Ectodermal cell (in vitro differentiated cells): ENCODE results near the gene MIOX.

Experiments used
- H3K27ac ChIP-seq: 2 replicates; pipeline ENCODE4 v1.7.0; 2013; ENCODE audit warnings: mild to moderate bottlenecking, low read depth, low read length; ENCODE audit not compliant: insufficient read depth, poor library complexity, severe bottlenecking
- H3K27me3 ChIP-seq: 2 replicates; pipeline ENCODE4 v1.7.0; 2013; ENCODE audit warnings: mild to moderate bottlenecking, low read length; ENCODE audit not compliant: insufficient read depth, control insufficient read depth, poor library complexity, severe bottlenecking
- H3K36me3 ChIP-seq: one replicate; pipeline ENCODE4 v1.7.0; 2013; ENCODE audit warnings: low read length; ENCODE audit not compliant: control insufficient read depth, insufficient read depth
- H3K4me1 ChIP-seq: one replicate; pipeline ENCODE4 v1.7.0; 2013; ENCODE audit warnings: low read length; ENCODE audit not compliant: control insufficient read depth, insufficient read depth
- H3K4me3 ChIP-seq: 2 replicates; pipeline ENCODE4 v1.7.0; 2013; ENCODE audit warnings: low read depth, low read length, control low read depth; ENCODE audit not compliant: insufficient read depth
- H3K9me3 ChIP-seq: 2 replicates; pipeline ENCODE4 v1.7.0; 2013; ENCODE audit warnings: mild to moderate bottlenecking, low read length, moderate library complexity; ENCODE audit not compliant: control insufficient read depth
- WGBS, 2 experiments: methylation state at CpG; one replicate each; pipeline ENCODE4 v1.1.7; 2013; ENCODE audit warnings: missing lambda C conversion rate in 2 of 2; 5-methylcytosine and 5-hydroxymethylcytosine counted together

The MIOX gene

DNA sequence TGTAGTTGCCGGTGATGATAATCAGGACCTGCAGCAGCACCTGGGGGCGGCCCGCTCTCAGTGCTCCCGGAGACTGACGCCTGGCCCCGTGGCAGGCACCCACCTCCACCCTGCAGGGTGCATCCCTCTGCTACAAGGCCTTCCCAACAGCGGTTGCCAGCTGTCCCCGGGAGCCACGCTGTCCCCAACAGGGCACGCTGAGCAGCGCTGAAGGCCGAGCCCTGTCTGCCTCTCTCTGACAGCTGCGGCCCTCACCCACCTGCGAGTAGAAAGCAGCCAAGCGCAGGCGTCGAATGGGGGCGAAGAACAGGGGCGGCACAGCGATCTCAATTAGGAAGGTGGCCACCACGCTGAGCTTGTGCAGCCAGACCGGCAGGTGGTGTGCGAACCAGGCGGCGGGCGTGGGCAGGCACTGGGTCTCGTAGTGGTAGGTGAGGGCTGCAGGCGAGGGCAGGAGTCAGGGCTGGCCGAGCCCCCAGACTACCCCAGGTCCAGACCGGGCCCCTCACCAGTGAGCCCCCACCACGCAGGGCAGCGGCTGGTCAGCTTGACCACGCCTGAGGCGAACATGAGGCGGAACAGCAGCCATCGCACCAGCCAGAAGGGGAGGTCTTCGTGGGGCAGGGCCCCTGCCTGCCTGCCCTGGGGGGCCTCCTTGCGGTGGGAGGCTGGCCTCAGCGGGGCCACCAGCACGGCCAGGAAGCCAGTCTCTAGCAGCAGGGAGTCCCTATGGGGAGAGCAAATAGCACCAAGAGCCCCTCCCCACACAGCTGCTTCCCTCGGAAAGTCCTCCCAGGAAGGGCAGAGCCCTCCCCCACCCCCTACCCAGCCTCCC, 19.3 kb downstream of the MIOX start:
- H3K9me3 ChIP-seq = no peaks in the 10 kb centered on the region
- no peak overlapping the region for H3K27ac ChIP-seq
- H3K36me3 ChIP-seq = peaks cover 4% of the 10 kb centered on the region
- H3K4me3 ChIP-seq = no peak overlapping the region
- WGBS, 2 experiments = 88 to 89% methylated on average over 41 of the region's 41 CpGs
- peaks cover 9% of the 10 kb centered on the region for H3K4me1 ChIP-seq
- H3K27me3 ChIP-seq = no peaks in the 10 kb centered on the region

DNA sequence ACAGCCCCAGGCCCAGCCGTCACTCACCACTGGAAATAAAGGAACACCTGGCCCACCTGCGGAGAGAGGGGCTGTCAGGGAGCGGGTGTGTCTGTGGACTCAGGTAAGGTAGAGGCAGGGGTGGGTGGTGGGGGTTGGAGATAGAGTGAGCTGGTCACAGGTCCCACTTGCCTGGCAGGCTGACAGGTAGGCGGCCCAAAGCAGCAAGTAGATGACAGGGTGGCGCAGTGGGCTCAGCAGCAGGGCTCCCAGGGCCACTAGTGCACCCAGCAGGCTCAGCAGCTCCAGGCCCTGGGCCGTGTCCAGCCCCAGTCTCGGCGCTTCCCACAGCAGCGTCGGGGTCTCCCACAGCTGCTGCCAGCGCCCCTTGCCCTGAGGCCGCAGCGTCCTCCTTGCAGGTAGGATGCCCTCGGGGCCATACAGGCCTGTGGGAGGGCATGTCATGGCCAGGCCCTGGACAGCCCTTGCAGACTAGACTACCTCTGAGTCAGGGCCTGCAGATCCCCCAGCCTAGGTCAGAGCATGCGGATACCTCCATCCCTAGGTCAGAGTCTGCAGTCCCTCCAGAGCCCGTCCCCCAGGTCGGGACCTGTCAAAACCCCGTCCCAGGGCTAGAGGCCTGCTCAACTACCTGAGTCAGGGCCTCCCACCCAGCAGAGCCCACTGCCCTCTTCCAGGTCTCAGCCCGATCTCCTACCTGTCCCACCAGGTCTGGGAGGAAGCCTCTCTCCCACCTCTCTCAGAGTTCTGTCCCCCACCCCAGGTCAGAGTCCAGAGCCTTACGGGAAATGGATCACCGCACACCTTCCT, 20.2 kb downstream of the MIOX start:
- peak overlapping the region; percentile 95 for H3K4me3 ChIP-seq
- 39 to 45% methylated on average over 21 of the region's 21 CpGs for WGBS, 2 experiments
- H3K36me3 ChIP-seq = peaks cover 4% of the 10 kb centered on the region
- H3K27me3 ChIP-seq = no peaks in the 10 kb centered on the region
- H3K9me3 ChIP-seq = no peaks in the 10 kb centered on the region
- no peak overlapping the region for H3K27ac ChIP-seq
- H3K4me1 ChIP-seq = peaks cover 9% of the 10 kb centered on the region

DNA sequence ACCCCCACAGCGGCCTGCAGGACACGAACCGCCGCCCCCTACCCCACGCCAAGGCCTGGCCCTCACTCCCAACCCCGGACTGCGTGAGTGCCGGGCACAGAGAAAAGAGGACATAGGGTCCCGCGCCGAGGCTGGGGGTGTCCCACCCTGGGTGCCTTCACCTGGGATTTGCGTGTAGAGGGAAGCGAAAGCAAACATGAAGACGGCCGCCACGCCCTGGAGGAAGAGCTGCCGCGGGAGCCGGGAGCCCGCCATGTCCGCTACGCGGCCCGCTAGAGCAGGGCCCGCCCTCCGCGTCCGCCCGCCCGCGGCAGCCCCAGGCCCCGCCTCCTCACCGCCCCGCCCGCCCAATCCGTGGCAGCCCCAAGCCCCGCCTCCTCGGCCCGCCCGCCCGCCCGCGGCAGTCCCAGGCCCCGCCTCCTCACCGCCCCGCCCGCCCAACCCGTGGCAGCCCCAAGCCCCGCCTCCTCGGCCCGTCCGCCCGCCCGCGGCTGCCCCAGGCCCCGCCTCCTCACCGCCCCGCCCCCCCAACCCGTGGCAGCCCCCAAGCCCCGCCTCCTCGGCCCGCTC, 20.8 kb downstream of the MIOX start, which contains the start of gene LMF2:
Gene LMF2 (minus strand): TSS at position 282 of the 570 bp plus-strand sequence. CDS start 27 bp downstream, at position 255.
- Histone ChIP-seq H3K9me3 (no peaks in the 10 kb centered on the region), H3K27ac (peak within 1 kb of the TSS; percentile 93), H3K36me3 (peaks cover 4% of the 10 kb centered on the region), H3K27me3 (no peaks in the 10 kb centered on the region), H3K4me1 (peaks cover 9% of the 10 kb centered on the region), H3K4me3 (peak within 1 kb of the TSS; percentile 95)
- 0% methylated on average over 46 to 62 of the region's 62 CpGs for WGBS, 2 experiments

GRCh38 chr22:50507991-50508884, 21.6 kb downstream of the MIOX start, which contains the start of gene NCAPH2:
Gene NCAPH2, plus strand, starts transcription at chr22:50508224. Its CDS starts 114 bp downstream, at chr22:50508338.
- Histone ChIP-seq H3K4me1 (peaks cover 9% of the 10 kb centered on the region), H3K27ac (peak within 1 kb of the TSS; percentile 93), H3K27me3 (no peaks in the 10 kb centered on the region), H3K4me3 (peak within 1 kb of the TSS; percentile 95), H3K36me3 (peaks cover 4% of the 10 kb centered on the region), H3K9me3 (no peaks in the 10 kb centered on the region)
- 1% methylated on average over 70 to 76 of the region's 76 CpGs for WGBS, 2 experiments

DNA sequence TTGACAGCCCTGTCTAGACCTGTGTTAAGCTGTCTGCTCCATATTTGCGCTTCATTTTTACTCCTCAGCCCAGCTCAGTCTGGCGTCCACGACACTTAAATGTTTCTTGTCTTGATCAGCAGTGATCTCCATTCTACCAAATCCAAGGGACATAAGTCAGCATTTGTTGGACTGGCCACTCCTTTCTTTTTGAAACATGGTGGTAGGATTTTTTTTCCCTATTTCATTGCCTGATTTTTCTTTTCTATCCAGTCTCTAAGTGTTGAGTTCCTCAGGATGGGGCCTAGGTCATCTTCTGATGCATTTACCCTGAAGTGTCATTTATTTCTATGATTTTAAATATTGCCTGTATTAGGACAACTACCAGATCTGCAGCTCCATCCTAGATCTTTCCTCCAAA, 22.2 kb downstream of the MIOX start:
- H3K9me3 ChIP-seq = no peaks in the 10 kb centered on the region
- no peaks in the 10 kb centered on the region for H3K27me3 ChIP-seq
- peaks cover 4% of the 10 kb centered on the region for H3K36me3 ChIP-seq
- WGBS, 2 experiments = 50 to 65% methylated on average over 3 of the region's 3 CpGs
- peak overlapping the region; percentile 83 for H3K4me3 ChIP-seq
- H3K4me1 ChIP-seq = peaks cover 9% of the 10 kb centered on the region
- no peak overlapping the region for H3K27ac ChIP-seq

DNA sequence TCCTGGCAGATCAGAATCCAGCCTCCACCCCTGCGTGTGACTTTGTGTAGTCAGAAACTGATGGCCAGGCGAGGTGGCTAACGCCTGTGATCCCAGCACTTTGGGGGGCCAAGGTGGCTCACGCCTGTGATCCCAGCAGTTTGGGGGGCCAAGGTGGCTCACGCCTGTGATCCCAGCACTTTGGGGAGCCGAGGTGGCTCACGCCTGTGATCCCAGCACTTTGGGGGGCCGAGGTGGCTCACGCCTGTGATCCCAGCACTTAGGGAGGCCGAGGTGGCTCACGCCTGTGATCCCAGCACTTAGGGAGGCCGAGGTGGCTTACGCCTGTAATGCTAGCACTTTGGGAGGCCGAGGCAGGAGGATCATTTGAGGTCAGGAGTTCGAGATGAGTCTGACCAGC, 26.5 kb downstream of the MIOX start:
- Histone ChIP-seq H3K4me1 (peaks cover 9% of the 10 kb centered on the region), H3K9me3 (no peaks in the 10 kb centered on the region), H3K4me3 (no peak overlapping the region), H3K27ac (no peak overlapping the region), H3K27me3 (no peaks in the 10 kb centered on the region), H3K36me3 (peaks cover 10% of the 10 kb centered on the region)
- 95% methylated on average over 15 of the region's 15 CpGs for WGBS, 2 experiments

GRCh38 chr22:50516068-50516467, 29.4 kb downstream of the MIOX start:
- Histone ChIP-seq H3K27ac (no peak overlapping the region), H3K9me3 (no peaks in the 10 kb centered on the region), H3K36me3 (peaks cover 24% of the 10 kb centered on the region), H3K27me3 (no peaks in the 10 kb centered on the region), H3K4me3 (no peak overlapping the region), H3K4me1 (no peaks in the 10 kb centered on the region)
- 94 to 96% methylated on average over 8 of the region's 8 CpGs for WGBS, 2 experiments

GRCh38 chr22:50516891-50517290, 30.2 kb downstream of the MIOX start:
- no peak overlapping the region for H3K4me3 ChIP-seq
- H3K4me1 ChIP-seq = no peaks in the 10 kb centered on the region
- no peak overlapping the region for H3K27ac ChIP-seq
- no peaks in the 10 kb centered on the region for H3K27me3 ChIP-seq
- peaks cover 26% of the 10 kb centered on the region for H3K36me3 ChIP-seq
- 92 to 94% methylated on average over 16 of the region's 16 CpGs for WGBS, 2 experiments
- H3K9me3 ChIP-seq = no peaks in the 10 kb centered on the region

GRCh38 chr22:50517495-50518260, 31.0 kb downstream of the MIOX start:
- no peaks in the 10 kb centered on the region for H3K9me3 ChIP-seq
- no peak overlapping the region for H3K4me3 ChIP-seq
- no peaks in the 10 kb centered on the region for H3K27me3 ChIP-seq
- H3K36me3 ChIP-seq = peaks cover 33% of the 10 kb centered on the region
- H3K4me1 ChIP-seq = no peaks in the 10 kb centered on the region
- H3K27ac ChIP-seq = no peak overlapping the region
- 93 to 96% methylated on average over 20 of the region's 20 CpGs for whole genome bisulfite sequencing, 2 experiments
